Nephron progenitor cell (in vitro differentiated cells): ENCODE data around the gene LUZP1.

Experiments used
- DNase-seq: peaks from one replicate; pipeline ENCODE4 v3.0.0; 2021
- H3K27ac Mint-ChIP-seq: 2 replicates; pipeline ENCODE4 v1.8.0; 2021; ENCODE audit warnings: mild to moderate bottlenecking, moderate library complexity, mixed read lengths
- H3K27me3 Mint-ChIP-seq: 2 replicates; pipeline ENCODE4 v1.8.0; 2021; ENCODE audit warnings: mild to moderate bottlenecking, low read depth, mixed read lengths; ENCODE audit not compliant: poor library complexity
- H3K36me3 Mint-ChIP-seq: 2 replicates; pipeline ENCODE4 v1.8.0; 2021; ENCODE audit warnings: low read depth, mixed read lengths
- H3K4me1 Mint-ChIP-seq: 2 replicates; pipeline ENCODE4 v1.8.0; 2021; ENCODE audit warnings: mixed read lengths
- H3K4me3 Mint-ChIP-seq: 2 replicates; pipeline ENCODE4 v1.8.0; 2021; ENCODE audit warnings: mild to moderate bottlenecking, moderate library complexity, mixed read lengths
- H3K9me3 Mint-ChIP-seq: 2 replicates; pipeline ENCODE4 v1.8.0; 2021; ENCODE audit warnings: mild to moderate bottlenecking, moderate library complexity, mixed read lengths
- TF ChIP-seq, protein P1 (sequence below): fragments of 200-600 bp; sonication (generic); IDR thresholded peaks from 2 replicates; pipeline ENCODE4 v1.5.0; 2021; ENCODE audit warnings: antibody characterized with exemption

Gene LUZP1

DNA sequence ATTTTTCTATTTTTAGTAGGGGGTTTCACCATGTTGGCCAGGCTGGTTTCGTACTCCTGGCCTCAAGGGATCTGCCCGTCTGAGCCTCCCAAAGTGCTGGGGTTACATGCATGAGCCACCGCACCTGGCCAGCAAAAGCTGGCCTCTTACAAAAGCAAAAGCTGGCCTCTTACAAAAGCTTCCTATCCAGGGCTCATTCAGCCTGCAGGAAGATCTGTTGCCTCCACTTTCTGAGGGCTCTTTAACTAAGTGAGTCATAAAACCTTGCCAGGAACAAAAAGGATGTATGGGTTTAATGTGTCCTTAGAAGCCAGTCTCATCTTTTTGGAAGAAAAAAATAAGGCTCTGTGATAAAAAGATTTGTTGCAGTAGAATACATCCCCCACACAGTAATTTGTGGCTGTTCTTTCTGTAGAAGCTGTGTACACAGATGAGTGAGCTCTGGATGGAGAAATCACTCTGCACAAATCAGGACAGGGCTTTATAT is 33.6 kb upstream of the LUZP1 start:
- Mint-ChIP-seq H3K4me1 (no peaks in the 10 kb centered on the region), H3K27me3 (peaks cover 6% of the 10 kb centered on the region), H3K36me3 (no peaks in the 10 kb centered on the region), H3K4me3 (no peak overlapping the region), H3K9me3 (peaks cover 4% of the 10 kb centered on the region), H3K27ac (no peak overlapping the region)
- TF ChIP-seq, protein P1, sequence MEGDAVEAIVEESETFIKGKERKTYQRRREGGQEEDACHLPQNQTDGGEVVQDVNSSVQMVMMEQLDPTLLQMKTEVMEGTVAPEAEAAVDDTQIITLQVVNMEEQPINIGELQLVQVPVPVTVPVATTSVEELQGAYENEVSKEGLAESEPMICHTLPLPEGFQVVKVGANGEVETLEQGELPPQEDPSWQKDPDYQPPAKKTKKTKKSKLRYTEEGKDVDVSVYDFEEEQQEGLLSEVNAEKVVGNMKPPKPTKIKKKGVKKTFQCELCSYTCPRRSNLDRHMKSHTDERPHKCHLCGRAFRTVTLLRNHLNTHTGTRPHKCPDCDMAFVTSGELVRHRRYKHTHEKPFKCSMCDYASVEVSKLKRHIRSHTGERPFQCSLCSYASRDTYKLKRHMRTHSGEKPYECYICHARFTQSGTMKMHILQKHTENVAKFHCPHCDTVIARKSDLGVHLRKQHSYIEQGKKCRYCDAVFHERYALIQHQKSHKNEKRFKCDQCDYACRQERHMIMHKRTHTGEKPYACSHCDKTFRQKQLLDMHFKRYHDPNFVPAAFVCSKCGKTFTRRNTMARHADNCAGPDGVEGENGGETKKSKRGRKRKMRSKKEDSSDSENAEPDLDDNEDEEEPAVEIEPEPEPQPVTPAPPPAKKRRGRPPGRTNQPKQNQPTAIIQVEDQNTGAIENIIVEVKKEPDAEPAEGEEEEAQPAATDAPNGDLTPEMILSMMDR, result no peak
- no peak for DNase-seq

DNA sequence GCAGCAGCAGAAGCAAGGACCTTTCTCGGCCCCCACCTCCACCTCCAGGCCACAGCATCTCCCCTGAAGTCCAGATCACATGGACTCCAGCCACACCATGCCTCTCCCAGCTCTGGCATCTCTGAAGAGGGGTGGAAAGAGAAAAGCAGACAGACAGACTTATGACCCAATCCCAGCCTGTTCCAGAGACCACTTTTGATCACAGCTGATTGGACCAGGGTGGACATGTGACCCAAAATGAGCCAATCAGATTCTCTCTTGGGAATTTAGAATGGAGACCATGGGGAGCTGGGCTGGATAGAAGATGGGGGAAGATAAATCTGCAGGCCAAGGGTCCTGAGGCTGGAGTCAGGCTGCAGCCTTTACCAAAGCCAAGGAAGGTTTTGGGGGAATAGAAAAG is 32.2 kb upstream of the LUZP1 start:
- Mint-ChIP-seq H3K27ac (no peak overlapping the region), H3K4me3 (no peak overlapping the region), H3K9me3 (peaks cover 4% of the 10 kb centered on the region), H3K4me1 (no peaks in the 10 kb centered on the region), H3K27me3 (peaks cover 6% of the 10 kb centered on the region), H3K36me3 (no peaks in the 10 kb centered on the region)
- TF ChIP-seq, protein P1, result no peak
- no peak for DNase-seq

DNA sequence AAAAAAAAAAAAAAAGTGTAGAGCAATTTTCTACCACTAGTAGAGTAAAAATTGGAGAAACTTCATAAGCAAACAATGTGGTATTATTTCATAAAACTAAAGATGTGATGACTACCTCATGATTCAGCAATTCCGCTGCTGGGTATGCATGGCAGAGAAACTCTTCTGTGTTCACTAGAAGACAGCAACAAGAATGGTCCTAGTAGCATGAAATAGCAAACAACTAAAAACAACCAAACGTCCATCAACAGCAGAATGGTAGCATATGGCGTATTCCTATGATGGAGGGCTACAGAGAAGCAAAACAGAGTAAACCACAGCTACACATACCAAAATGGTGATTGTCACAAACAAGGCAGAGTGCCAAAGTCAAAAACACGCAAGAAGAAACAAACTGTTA is 29.7 kb upstream of the LUZP1 start:
- no peak for DNase-seq
- H3K36me3 Mint-ChIP-seq, result no peaks in the 10 kb centered on the region
- TF ChIP-seq, protein P1, result no peak
- H3K27ac Mint-ChIP-seq, result no peak overlapping the region
- no peak overlapping the region for H3K4me3 Mint-ChIP-seq
- H3K4me1 Mint-ChIP-seq, result no peaks in the 10 kb centered on the region
- no peaks in the 10 kb centered on the region for H3K9me3 Mint-ChIP-seq
- peaks cover 4% of the 10 kb centered on the region for H3K27me3 Mint-ChIP-seq

DNA sequence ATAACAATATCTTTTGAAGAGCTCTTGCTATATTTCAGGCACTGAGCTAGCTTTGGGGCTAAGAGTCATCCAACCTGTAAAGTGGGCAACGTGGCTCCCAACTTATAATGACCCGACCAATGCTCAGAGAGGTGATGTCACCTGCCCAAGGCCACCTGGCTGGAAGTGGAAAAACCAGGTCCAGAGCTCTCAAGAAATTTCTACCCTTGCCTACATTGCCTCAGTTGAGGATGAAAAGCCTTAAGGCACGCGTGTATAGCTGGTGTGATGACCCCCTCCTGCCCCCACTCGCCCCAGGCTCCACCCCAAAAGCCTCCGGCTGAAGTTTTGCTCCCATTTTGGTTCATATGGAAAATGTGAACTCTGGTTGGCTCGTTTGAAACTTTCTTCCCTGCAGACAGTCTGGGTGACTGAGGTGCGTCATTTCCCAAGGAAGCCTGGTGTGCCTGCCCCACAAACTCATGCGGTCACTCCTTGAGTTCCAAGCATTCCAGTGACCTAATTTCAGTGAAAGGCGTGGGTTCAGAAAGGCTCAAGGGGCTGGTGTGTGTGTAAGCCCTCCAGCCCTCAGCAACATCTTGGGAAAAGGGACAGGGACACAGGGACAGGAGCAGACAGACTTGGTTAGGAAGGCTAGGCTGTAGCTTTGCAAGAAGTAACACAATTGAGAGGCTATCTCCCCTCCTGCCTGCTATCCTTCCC is 28.1 kb upstream of the LUZP1 start:
- peaks cover 6% of the 10 kb centered on the region for H3K27me3 Mint-ChIP-seq
- H3K36me3 Mint-ChIP-seq, result no peaks in the 10 kb centered on the region
- no peak for DNase-seq
- H3K4me1 Mint-ChIP-seq, result no peaks in the 10 kb centered on the region
- H3K27ac Mint-ChIP-seq, result no peak overlapping the region
- H3K9me3 Mint-ChIP-seq, result no peaks in the 10 kb centered on the region
- no peak overlapping the region for H3K4me3 Mint-ChIP-seq
- TF ChIP-seq, protein P1, result no peak

DNA sequence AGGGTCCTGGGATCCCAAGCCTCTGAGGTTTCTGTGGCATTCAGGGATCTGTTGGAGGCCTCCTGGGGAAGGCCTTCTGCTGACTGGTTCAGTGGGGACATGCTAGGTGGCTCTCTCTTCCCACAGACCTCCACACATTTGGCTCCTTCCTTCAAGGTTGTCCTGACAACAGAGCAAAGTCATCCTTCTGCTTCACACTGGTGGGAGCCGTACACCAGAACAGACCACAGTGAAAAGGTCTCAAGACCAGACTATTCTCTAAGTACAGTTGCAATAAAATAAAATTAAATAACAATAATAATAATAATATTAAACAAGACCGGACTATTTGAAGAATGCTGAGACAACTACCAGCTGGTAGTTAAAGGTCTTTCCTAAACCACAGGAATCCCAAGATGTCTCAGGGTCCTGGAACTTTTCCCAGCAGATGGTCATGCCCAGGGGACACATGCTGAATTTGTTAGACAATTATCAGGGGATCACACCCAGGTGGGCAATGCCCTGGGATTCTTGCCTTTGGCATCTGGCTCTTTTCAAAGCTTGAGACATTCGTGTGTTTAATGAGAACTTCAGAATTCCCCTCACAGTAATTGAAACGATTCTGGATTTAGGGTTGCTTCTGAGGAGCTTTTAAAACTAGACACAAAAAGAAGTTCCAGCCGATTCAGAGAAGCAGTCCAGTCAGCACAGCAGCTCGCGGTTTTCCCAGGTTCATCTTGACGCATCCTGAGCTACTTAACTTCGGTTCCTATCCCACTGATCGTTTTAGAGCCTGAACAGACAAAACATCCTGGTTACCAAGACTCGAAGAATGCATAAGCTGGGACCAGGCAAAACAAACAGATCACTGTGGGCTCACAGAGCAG is 25.7 kb upstream of the LUZP1 start:
- TF ChIP-seq, protein P1, result no peak
- H3K27ac Mint-ChIP-seq, result no peak overlapping the region
- no peaks in the 10 kb centered on the region for H3K36me3 Mint-ChIP-seq
- no peaks in the 10 kb centered on the region for H3K9me3 Mint-ChIP-seq
- H3K4me3 Mint-ChIP-seq, result no peak overlapping the region
- H3K27me3 Mint-ChIP-seq, result peaks cover 14% of the 10 kb centered on the region
- H3K4me1 Mint-ChIP-seq, result no peaks in the 10 kb centered on the region
- DNase-seq, result no peak
